Spleen (tissue), 7 donors: Measurements from ENCODE around the gene C6orf141.

ENCODE experiments used
- CTCF ChIP-seq, 11 experiments: fragments of 200-600 bp in 7 of 11; fragments of 450-650 bp in 4 of 11; sonication (generic) in 4 of 11; IDR thresholded peaks in 8 of 11; conservative IDR thresholded peaks in 3 of 11; 1 replicate in 7 of 11; 2 replicates in 4 of 11; pipeline versions ENCODE4 v1.4.0 to v1.8.0; 2016 to 2021; ENCODE audit warnings: antibody characterized with exemption in 11 of 11, inconsistent platforms in 4 of 11, mild to moderate bottlenecking in 1 of 11
- POLR2A ChIP-seq, 3 donors: fragments of 450-650 bp; IDR thresholded peaks; one replicate each; pipeline ENCODE4 v1.5.1; 2017; ENCODE audit warnings: antibody characterized with exemption in 3 of 3, mild to moderate bottlenecking in 1 of 3
- POLR2AphosphoS5 ChIP-seq, 3 donors: sonication (generic); formaldehyde crosslinking; IDR thresholded peaks; one replicate each; pipeline ENCODE4 v1.5.1; 2017; ENCODE audit warnings: antibody characterized with exemption in 3 of 3
- donor health status: DM: no; HTN: no; CAD: no; lungs with moderate emphysema.
- donor health status: DM: no; HTN: no; CAD: no.
- donor health status: DM: no; HTN: no; CAD: no.

- TF ChIP-seq CTCF (IDR thresholded peaks at IDR 0.05 in 8 of 11, conservative IDR thresholded peaks at IDR 0.05 in 3 of 11), result no peak
- no peak for TF ChIP-seq POLR2A (IDR thresholded peaks at IDR 0.05)
- TF ChIP-seq POLR2AphosphoS5 (IDR thresholded peaks at IDR 0.05), result no peak
Observed at GRCh38 chr6:49527320-49527719, 23.1 kb upstream of the C6orf141 start.
